Measurements from ENCODE around the gene HOXD10. TPM values are rescaled to one million over a fixed set of nuclear protein-coding genes. Genes with fewer than 3 reads are reported as not detected.

The HOXD10 gene
- polyA plus RNA-seq, 1 experiment, result not detected

- DNase-seq (ENCODE audit: low read depth, low spot score), result no peak
- Histone ChIP-seq H3K27ac (ENCODE audit: low read depth, low read length) (no peak overlapping the region), H3K4me3 (ENCODE audit: low read depth, low read length) (no peak overlapping the region), H3K9me3 (ENCODE audit: control insufficient read depth, insufficient read depth, low read length) (peaks cover 4% of the 10 kb centered on the region; the same call in 1 of the 2 replicates), H3K27me3 (ENCODE audit: control insufficient read depth, insufficient read depth, low read length) (peaks cover 93% of the 10 kb centered on the region)
- ChIA-PET POLR2A (no interaction called here), CTCF (interaction anchor here (0.8 to 1.6 kb wide), 3 partner anchors 11 to 304 kb away, joined by 3 to 11 read pairs (median 3); no protein-coding TSS in a partner anchor)
- TF ChIP-seq CTCF (IDR thresholded peaks at IDR 0.05; ENCODE audit: low read depth, low read length), result no peak
These were observed 34.2 kb downstream of the HOXD10 start for GRCh38 chr2:176150584-176151441.

GRCh38 chr2:176151442-176152287 is 35.1 kb downstream of the HOXD10 start, which contains the start of gene HOXD4:
TSS of gene HOXD4 (plus strand) at chr2:176151550. CDS start at chr2:176151634, 84 bp downstream.
- peaks cover 94% of the 10 kb centered on the region for H3K27me3 ChIP-seq (ENCODE audit: control insufficient read depth, insufficient read depth, low read length)
- H3K27ac ChIP-seq (ENCODE audit: low read depth, low read length), result no peak within 1 kb of the TSS
- POLR2A ChIA-PET, result no interaction called here
- peaks cover 8% of the 10 kb centered on the region; the same call in 1 of the 2 replicates for H3K9me3 ChIP-seq (ENCODE audit: control insufficient read depth, insufficient read depth, low read length)
- CTCF ChIA-PET, result interaction anchor here (0.8 to 1.3 kb wide), 2 partner anchors 11 to 303 kb away, joined by 3 to 11 read pairs; no protein-coding TSS in a partner anchor
- TF ChIP-seq CTCF (IDR thresholded peaks at IDR 0.05; ENCODE audit: low read depth, low read length), result no peak
- DNase-seq (ENCODE audit: low read depth, low spot score), result no peak
- H3K4me3 ChIP-seq (ENCODE audit: low read depth, low read length), result no peak within 1 kb of the TSS

GRCh38 chr2:176152350-176153181 is 36.0 kb downstream of the HOXD10 start:
- no peak for DNase-seq (ENCODE audit: low read depth, low spot score)

More at GRCh38 chr2:176152350-176153181, 36.0 kb downstream of the HOXD10 start:
- TF ChIP-seq CTCF (IDR thresholded peaks at IDR 0.05; ENCODE audit: low read depth, low read length), result no peak
- POLR2A ChIA-PET, result no interaction called here
- Histone ChIP-seq H3K27ac (ENCODE audit: low read depth, low read length) (no peak overlapping the region), H3K9me3 (ENCODE audit: control insufficient read depth, insufficient read depth, low read length) (peaks cover 12% of the 10 kb centered on the region; the same call in 1 of the 2 replicates), H3K27me3 (ENCODE audit: control insufficient read depth, insufficient read depth, low read length) (peaks cover 94% of the 10 kb centered on the region), H3K4me3 (ENCODE audit: low read depth, low read length) (no peak overlapping the region)
- CTCF ChIA-PET, result no interaction called here
